PC-9 (cell line): ENCODE results near the gene STK10. TPM values are rescaled to one million over a fixed set of nuclear protein-coding genes. Genes with fewer than 3 reads are reported as not detected.

ENCODE experiments used
- BruUV-seq: library from RNA; stranded (reverse); fragments of 400-500 nt; replicated peaks from 2 replicates; lab custom pipeline; 2021; lab: Mats Ljungman, UMichigan
- CTCF ChIA-PET: fragments of 300-600 bp; sonication (Branson Sonifier 250); formaldehyde crosslinking; loops from one replicate; lab custom pipeline; 2022; ENCODE audit warnings: antibody characterized with exemption; lab: Charles Lee
- POLR2A ChIA-PET: fragments of 300-600 bp; sonication (Branson Sonifier 250); formaldehyde crosslinking; loops from one replicate; lab custom pipeline; 2022; ENCODE audit warnings: antibody characterized with exemption; ENCODE audit not compliant: unreplicated experiment; lab: Charles Lee
- DNase-seq, 2 experiments: peaks; one replicate each; pipeline versions ENCODE4 v3.0.0 to v3.0.0-alpha.2; 2015 to 2022; ENCODE audit warnings: mixed read lengths in 1 of 2
- H2AFZ ChIP-seq: fragments of 200-600 bp; sonication (generic); 2 replicates; pipeline ENCODE4 v1.8.1; 2017; ENCODE audit warnings: antibody characterized with exemption
- H3F3A ChIP-seq: fragments of 200-600 bp; sonication (generic); 2 replicates; pipeline ENCODE4 v1.8.1; 2017; ENCODE audit warnings: antibody characterized with exemption, mild to moderate bottlenecking, low read depth; ENCODE audit not compliant: insufficient read depth
- H3K27ac ChIP-seq: fragments of 200-600 bp; sonication (generic); 2 replicates; pipeline ENCODE4 v1.6.1; 2016; ENCODE audit warnings: mixed run types
- H3K27me3 ChIP-seq: fragments of 200-600 bp; sonication (generic); 2 replicates; pipeline ENCODE4 v1.6.1; 2016; ENCODE audit warnings: low read depth, mixed run types; ENCODE audit not compliant: insufficient read depth
- H3K36me3 ChIP-seq: fragments of 200-600 bp; sonication (generic); 2 replicates; pipeline ENCODE4 v1.6.1; 2016; ENCODE audit warnings: low read depth, mixed run types
- H3K4me1 ChIP-seq: fragments of 200-600 bp; sonication (generic); replicated peaks from 2 replicates; pipeline ENCODE4 v1.6.1; 2016; ENCODE audit warnings: mixed run types; ENCODE audit not compliant: insufficient read depth
- H3K4me2 ChIP-seq: fragments of 200-600 bp; sonication (generic); 2 replicates; pipeline ENCODE4 v1.6.1; 2017; ENCODE audit warnings: mixed run types
- H3K4me3 ChIP-seq: fragments of 200-600 bp; sonication (generic); 2 replicates; pipeline ENCODE4 v1.6.1; 2016; ENCODE audit warnings: mixed run types
- H3K79me2 ChIP-seq: fragments of 200-600 bp; sonication (generic); 2 replicates; pipeline ENCODE4 v1.6.1; 2017; ENCODE audit warnings: low read depth, mixed run types
- H3K9me2 ChIP-seq: fragments of 200-600 bp; sonication (generic); 2 replicates; pipeline ENCODE4 v1.8.1; 2017; ENCODE audit warnings: mild to moderate bottlenecking; ENCODE audit not compliant: insufficient read depth
- H3K9me3 ChIP-seq: fragments of 200-600 bp; sonication (generic); 2 replicates; pipeline ENCODE4 v1.8.1; 2016; ENCODE audit warnings: low read depth; ENCODE audit not compliant: insufficient read depth
- H4K20me1 ChIP-seq: fragments of 200-600 bp; sonication (generic); 2 replicates; pipeline ENCODE4 v1.8.1; 2017; ENCODE audit not compliant: insufficient read depth
- EZH2 ChIP-seq: fragments of 200-600 bp; sonication (generic); IDR thresholded peaks from 2 replicates; pipeline ENCODE4 v1.8.0; 2017; ENCODE audit warnings: antibody characterized with exemption, low read depth
- intact Hi-C: fragments of 100-400 bp; cut with micrococcal nuclease; formaldehyde crosslinking; loops from one replicate; pipeline ENCODE4 v1.10.0; 2022; ENCODE audit not compliant: unreplicated experiment
- total RNA-seq: library from RNA; stranded (reverse); gene quantifications from 2 replicates; pipeline ENCODE4 v1.2.3, GENCODE V29; 2021
- TF ChIP-seq, protein P1 (sequence below): fragments of 200-600 bp; sonication (generic); conservative IDR thresholded peaks from 2 replicates; pipeline ENCODE4 v1.6.1; 2017; ENCODE audit warnings: mixed run types, antibody characterized with exemption, mild to moderate bottlenecking, moderate library complexity

The STK10 gene
- total RNA-seq, 1 experiment from 2014 or later: 31.5 TPM

- Histone ChIP-seq H2AFZ (no peak overlapping the region), H3F3A (peaks cover 9% of the 10 kb centered on the region; the same call in 1 of the 2 replicates), H3K79me2 (no peaks in the 10 kb centered on the region), H3K27me3 (no peaks in the 10 kb centered on the region), H3K9me3 (no peaks in the 10 kb centered on the region), H3K9me2 (no peaks in the 10 kb centered on the region), H3K4me2 (no peak overlapping the region), H3K4me3 (no peak overlapping the region), H4K20me1 (peaks cover 3% of the 10 kb centered on the region; the same call in 1 of the 2 replicates), H3K27ac (no peak overlapping the region), H3K36me3 (no peaks in the 10 kb centered on the region), H3K4me1 (peaks cover 11% of the 10 kb centered on the region)
- TF ChIP-seq, protein P1, sequence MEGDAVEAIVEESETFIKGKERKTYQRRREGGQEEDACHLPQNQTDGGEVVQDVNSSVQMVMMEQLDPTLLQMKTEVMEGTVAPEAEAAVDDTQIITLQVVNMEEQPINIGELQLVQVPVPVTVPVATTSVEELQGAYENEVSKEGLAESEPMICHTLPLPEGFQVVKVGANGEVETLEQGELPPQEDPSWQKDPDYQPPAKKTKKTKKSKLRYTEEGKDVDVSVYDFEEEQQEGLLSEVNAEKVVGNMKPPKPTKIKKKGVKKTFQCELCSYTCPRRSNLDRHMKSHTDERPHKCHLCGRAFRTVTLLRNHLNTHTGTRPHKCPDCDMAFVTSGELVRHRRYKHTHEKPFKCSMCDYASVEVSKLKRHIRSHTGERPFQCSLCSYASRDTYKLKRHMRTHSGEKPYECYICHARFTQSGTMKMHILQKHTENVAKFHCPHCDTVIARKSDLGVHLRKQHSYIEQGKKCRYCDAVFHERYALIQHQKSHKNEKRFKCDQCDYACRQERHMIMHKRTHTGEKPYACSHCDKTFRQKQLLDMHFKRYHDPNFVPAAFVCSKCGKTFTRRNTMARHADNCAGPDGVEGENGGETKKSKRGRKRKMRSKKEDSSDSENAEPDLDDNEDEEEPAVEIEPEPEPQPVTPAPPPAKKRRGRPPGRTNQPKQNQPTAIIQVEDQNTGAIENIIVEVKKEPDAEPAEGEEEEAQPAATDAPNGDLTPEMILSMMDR: no peak
- no peak for TF ChIP-seq EZH2
- ChIA-PET CTCF (no interaction called here), POLR2A (no interaction called here)
- intact Hi-C loops: no loop called here
- BruUV-seq: no TSS peak
- DNase-seq: no peak
Observed at GRCh38 chr5:172098883-172099282, 89.1 kb downstream of the STK10 start.

GRCh38 chr5:172098046-172098445, 90.0 kb downstream of the STK10 start:
- no peaks in the 10 kb centered on the region for H3K9me2 ChIP-seq
- no peak for TF ChIP-seq EZH2
- TF ChIP-seq, protein P1: no peak
- H3K4me2 ChIP-seq: no peak overlapping the region
- H3K27me3 ChIP-seq: no peaks in the 10 kb centered on the region
- H3K36me3 ChIP-seq: no peaks in the 10 kb centered on the region
- H4K20me1 ChIP-seq: peaks cover 3% of the 10 kb centered on the region; the same call in 1 of the 2 replicates
- H2AFZ ChIP-seq: no peak overlapping the region
- H3F3A ChIP-seq: peaks cover under 1% of the 10 kb centered on the region; the same call in 1 of the 2 replicates
- intact Hi-C loops: no loop called here
- BruUV-seq: no TSS peak
- DNase-seq: no peak
- H3K4me1 ChIP-seq: peaks cover 8% of the 10 kb centered on the region
- H3K79me2 ChIP-seq: no peaks in the 10 kb centered on the region
- H3K27ac ChIP-seq: no peak overlapping the region
- CTCF ChIA-PET: no interaction called here
- no peaks in the 10 kb centered on the region for H3K9me3 ChIP-seq
- no peak overlapping the region for H3K4me3 ChIP-seq
- POLR2A ChIA-PET: no interaction called here

DNA sequence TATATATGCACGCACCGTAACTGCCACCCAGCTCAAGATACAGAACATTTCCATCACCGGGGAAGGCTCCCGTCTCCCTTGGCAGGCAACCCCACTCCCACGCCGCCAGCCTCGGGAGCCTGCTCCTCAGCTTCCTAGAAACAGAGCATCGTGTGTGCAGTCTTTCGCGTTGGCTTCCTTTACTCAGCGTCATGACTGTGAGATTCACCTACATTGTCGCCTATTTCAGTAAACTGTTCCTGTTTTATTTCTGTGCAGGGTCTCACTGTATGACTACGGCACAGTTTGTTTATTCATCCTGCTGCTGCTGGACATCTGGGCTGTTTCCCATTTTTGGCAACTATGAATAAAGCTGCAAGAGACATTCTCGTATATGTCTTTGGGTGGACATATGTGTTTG, 90.7 kb downstream of the STK10 start:
- Histone ChIP-seq H3K79me2 (no peaks in the 10 kb centered on the region), H3K9me2 (no peaks in the 10 kb centered on the region), H3K4me1 (peaks cover 1% of the 10 kb centered on the region; the same call in 1 of the 2 replicates), H3K9me3 (no peaks in the 10 kb centered on the region), H3K4me2 (no peak overlapping the region), H4K20me1 (no peaks in the 10 kb centered on the region), H3K36me3 (no peaks in the 10 kb centered on the region), H3K4me3 (no peak overlapping the region), H2AFZ (no peak overlapping the region), H3K27me3 (no peaks in the 10 kb centered on the region), H3K27ac (no peak overlapping the region), H3F3A (no peaks in the 10 kb centered on the region)
- POLR2A ChIA-PET: no interaction called here
- BruUV-seq: no TSS peak
- CTCF ChIA-PET: no interaction called here
- no peak for DNase-seq
- intact Hi-C loops: no loop called here
- no peak for TF ChIP-seq EZH2
- TF ChIP-seq, protein P1: no peak
